HG03520 (cell line): Measurements from ENCODE around the gene XPO6.
"Not testable (repeated sequence)": the region's sequence is repeated elsewhere in the genome, so short reads cannot be mapped to it uniquely, and the experiment has no call there.

ENCODE experiments used
- ATAC-seq: cut with Tn5 transposase; IDR thresholded peaks from one replicate; pipeline ENCODE4 v1.9.1; 2021; ENCODE audit warnings: mild to moderate bottlenecking, moderate library complexity; ENCODE audit not compliant: unreplicated experiment

The XPO6 gene, protein sequence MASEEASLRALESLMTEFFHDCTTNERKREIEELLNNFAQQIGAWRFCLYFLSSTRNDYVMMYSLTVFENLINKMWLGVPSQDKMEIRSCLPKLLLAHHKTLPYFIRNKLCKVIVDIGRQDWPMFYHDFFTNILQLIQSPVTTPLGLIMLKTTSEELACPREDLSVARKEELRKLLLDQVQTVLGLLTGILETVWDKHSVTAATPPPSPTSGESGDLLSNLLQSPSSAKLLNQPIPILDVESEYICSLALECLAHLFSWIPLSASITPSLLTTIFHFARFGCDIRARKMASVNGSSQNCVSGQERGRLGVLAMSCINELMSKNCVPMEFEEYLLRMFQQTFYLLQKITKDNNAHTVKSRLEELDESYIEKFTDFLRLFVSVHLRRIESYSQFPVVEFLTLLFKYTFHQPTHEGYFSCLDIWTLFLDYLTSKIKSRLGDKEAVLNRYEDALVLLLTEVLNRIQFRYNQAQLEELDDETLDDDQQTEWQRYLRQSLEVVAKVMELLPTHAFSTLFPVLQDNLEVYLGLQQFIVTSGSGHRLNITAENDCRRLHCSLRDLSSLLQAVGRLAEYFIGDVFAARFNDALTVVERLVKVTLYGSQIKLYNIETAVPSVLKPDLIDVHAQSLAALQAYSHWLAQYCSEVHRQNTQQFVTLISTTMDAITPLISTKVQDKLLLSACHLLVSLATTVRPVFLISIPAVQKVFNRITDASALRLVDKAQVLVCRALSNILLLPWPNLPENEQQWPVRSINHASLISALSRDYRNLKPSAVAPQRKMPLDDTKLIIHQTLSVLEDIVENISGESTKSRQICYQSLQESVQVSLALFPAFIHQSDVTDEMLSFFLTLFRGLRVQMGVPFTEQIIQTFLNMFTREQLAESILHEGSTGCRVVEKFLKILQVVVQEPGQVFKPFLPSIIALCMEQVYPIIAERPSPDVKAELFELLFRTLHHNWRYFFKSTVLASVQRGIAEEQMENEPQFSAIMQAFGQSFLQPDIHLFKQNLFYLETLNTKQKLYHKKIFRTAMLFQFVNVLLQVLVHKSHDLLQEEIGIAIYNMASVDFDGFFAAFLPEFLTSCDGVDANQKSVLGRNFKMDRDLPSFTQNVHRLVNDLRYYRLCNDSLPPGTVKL

DNA sequence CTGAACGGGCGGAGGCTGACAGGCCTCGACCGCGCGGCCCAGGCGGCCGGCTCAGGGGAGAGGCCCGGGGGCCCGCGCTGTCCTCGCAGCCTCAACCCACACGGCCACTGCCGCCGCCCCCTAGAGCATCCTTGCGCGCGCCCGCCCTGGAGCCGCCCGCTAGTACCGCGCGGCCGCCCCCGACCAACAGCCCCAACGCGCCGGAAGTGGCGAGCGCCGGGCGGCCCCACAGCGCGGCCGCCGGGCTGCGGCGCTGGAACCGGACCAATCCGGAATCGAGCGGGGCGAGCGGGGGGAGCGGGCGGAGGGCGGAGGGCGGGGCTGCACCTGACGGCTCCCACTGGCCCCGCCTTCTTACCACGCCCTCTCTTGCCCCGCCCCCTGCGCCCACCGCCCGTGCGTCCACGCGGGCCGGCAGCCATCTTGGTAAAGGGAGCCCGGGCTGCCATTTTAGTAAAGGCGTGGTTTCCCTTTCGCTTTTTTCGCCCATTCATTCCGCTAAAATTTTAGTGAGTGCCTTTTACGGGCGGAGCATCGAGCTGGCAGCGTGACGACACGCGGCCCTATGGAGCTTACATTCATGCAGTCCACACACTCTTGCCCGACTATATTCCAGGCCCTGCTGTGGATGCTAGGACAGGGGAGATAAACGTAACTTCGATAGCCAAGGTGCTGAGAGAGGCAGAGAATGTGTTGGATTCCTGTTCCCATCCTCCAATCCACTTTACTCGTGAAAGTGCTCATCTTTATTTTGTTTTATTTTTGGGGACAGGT is at the start of gene XPO6:
TSS of gene XPO6 (minus strand) at position 208 of the 774 bp plus-strand sequence. CDS start 597 bp downstream, outside the sequence.
- peak; percentile 78 for ATAC-seq

DNA sequence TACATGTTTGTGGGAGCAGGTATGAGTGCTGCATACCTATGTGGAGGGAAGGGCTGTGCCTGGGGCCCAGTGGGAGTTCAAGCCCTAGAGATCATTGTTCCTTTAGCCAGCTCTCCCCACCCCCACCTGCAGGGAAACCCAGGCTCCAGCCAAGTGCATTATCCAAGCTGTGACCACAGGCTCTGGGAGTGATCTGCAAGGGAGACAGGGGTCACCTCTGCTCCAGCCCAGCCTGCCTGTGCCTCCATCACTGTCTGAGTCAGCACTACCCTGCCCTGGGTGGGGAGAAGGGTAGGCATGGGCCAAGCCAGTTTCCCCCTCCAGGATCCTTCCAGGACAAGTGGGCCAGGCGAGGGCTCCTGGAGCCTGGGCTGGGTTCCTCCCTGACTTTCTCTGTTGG is 48.4 kb upstream of the XPO6 start:
- no peak for ATAC-seq

DNA sequence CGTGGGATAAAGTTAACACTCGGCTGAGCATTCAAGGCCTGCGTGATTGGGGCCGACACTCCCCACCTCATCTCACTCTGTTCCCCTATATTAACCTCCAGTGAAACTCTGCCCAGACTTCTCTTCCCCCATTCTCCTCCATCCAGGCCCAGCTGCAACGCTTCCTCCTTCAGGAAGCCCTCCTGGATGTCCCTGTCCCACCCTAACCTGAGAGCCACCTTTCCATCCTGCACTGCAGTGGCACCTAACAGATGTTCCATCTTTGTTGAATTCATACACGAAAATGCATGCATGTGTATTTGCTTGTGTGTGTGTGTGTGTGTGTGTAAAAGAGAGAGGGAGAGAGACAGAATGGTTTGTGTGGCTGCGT is 48.0 kb upstream of the XPO6 start:
- no peak for ATAC-seq

DNA sequence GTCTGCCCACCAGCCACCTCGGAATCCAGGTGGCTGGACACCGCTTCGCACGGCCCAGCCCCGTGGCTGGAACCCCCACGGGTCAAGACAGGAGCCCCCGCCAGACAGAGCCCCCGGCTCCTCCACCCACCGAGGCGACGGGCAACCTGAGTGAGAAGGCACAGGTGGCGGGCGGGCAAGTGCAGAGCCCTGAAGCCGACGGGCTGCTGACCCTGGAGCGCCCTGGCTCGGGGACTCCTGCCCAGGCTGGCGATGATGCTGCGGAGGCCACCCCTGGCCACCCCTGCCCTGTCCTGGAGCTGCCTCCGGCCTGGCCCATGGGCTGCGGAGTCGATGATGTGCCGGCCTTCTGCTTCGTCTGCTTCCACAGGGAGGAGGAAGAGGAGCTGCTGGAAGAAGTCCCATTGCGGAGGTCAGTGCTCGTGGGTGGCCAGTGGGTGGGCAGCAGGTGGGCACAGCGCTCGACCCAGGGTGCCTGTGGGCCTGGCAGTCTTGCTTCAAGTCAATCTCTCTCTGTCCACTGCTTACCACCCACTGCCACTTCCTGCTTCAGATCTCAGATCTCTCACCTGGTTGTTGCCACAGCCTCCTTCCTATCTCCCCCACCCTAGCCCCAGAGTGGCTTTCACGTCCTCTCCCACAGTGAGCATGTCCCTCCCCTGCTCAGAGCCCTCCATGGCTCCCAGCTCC is 47.5 kb upstream of the XPO6 start:
- no peak for ATAC-seq

DNA sequence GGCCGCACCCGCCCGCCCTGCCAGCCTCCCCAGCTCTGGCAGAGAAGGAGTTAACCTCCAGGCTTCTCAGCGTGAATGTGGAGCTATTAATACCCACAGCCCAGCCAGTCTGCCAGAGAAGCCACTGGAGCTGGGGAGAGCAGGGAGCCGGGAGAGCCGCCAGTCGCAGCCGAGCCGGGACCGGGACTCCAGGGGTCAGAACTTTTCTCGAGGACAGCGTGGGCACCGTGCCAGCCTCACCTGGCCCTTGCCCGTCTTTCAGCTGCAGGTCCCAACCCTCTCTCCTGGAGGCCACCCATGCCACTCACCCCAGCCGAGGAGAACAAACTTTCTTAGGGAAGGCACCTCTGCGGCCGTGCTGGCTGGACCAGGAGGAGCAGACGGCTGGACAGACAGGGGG is 46.8 kb upstream of the XPO6 start:
- no peak for ATAC-seq

DNA sequence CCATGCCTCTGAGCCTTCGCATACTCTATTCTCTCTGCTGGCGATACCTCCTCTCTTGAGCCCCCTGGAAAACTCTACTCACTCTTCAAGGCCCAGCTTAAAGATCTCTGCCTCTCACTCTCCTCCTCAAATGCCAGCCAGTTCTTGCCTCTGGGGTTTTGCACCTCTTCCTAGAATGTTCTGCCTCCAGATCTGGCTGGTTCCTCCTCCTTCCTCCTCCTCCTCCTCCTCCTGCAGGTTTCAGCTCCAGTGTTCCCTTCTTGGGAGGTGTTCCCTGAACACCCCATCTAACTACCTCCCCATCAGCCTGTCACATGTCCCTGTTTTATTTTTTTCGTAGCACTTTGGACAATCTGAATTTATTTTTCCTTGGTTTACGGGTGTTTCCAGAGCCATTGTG is 45.5 kb upstream of the XPO6 start:
- no peak for ATAC-seq

DNA sequence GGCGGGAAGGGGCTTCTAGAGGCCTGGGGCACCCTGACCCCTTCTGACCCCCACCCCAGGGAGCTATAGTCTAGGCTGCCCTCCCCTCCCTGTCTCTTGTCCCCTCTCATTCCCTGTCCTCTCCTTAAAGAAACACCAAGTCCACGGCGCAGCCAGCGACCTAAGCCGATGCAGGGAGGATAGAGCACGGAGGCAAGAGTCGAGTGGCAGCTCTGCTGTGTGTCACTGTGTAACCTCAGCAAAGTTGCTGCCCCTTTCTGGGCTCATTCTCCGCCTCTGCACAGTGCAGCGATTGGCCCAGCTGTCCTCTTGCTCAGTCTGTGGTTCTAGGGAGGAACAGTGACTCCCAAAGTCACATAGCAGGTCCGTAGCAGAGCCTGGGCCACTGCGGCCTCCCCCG is 44.1 kb upstream of the XPO6 start:
- no peak for ATAC-seq

DNA sequence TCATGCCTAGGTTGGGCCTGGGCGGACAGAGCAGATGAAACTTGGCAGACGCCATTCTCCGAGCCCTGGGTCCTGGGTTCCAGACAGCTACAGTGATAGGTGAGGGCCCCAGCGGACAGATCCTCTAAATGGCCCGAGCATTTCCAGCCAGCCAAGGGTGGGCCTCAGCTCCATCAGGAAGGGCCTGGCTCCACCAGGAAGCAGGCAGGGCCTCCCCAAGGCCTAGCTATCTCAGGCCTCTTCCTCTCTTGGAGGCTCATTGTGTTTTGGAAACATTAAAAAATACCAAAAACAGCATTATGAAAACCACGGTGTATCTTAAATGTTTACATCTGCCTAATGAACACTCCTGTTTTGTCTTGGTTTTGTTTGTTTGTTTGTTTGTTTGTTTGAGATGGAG is 42.4 kb upstream of the XPO6 start:
- no peak for ATAC-seq

DNA sequence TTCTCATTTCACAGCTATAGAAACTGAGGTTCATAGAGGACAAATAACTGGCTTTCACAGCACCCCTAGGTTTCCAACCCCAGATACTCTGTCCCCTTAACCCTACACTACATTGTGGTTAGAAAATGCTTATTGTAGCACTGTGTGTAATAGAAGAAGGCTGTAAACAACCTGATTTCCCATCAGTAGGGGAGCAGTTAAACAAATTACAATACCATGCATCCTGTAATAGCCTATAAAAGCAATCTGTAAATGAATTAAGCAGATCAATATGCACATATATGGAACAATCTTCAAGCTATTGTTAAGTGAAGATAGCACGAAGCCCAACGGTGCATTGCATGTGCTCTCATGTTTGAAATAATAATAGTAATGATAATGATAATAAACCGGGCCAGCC is 39.2 kb upstream of the XPO6 start:
- ATAC-seq = no peak

DNA sequence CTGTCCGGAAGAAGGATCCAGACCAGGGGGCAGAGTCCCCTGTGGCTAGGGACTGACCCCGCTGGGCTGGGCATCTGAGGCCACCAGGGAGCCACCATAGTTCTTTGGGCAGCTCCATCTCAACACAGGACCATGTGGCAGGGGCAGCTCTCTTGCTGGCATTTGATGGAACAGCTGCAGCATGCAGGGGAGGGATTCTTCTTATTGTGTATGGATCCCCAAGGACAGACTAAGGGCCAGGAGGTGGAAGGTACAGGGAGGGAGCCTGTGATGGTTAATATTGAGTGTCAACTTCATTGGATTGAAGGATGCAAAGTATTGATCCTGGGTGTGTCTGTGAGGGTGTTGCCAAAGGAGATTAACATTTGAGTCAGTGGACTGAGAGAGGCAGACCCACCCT is 37.7 kb upstream of the XPO6 start:
- ATAC-seq = not testable (repeated sequence)

DNA sequence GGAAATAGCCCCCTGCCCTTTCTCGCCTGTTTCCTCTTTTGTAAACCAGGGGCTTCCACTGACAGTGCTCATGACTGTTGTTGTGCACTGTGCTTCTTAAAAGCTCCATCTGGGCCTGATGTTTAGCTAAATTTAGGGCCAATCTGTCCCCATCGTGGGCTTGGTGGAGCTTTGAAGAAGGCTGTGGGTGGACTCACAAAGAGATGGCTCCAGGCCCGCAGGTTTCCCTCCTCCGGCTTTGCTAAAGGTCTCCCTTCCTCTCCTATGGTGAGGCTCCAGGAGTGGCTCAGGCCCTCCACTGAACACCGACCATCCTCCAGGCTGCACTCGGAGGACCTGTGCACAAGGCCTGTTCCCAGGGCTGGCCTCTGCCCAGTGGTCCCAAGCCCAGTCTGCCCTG is 30.2 kb upstream of the XPO6 start:
- no peak for ATAC-seq

DNA sequence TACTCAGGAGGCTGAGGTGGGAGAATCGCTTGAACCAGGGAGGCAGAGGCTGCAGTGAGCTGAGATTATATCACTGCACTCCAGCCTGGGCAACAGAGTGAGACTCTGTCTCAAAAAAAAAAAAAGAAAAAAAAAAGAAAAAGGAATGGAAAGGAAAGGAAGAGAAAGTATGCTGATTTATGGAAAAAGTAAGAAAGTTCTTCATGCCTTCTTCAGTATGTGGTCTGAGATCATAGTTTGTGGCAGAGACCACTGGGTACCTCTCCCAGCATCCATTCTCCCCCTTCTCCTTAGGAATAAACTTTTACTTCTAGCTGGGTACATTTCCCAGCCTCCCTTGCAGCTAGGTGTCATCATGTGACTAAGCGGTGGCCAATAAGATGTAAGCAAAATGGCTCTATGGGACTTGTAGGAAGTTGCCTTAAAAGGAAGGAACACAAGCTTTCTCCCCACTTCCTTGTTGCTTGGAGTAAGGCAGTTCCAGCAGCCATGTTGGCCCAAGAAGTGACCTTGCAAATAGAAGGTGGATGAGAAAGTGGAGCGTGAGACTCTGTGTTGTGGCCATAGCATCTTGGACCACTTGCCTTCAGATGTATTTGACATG is 26.1 kb upstream of the XPO6 start:
- no peak for ATAC-seq

DNA sequence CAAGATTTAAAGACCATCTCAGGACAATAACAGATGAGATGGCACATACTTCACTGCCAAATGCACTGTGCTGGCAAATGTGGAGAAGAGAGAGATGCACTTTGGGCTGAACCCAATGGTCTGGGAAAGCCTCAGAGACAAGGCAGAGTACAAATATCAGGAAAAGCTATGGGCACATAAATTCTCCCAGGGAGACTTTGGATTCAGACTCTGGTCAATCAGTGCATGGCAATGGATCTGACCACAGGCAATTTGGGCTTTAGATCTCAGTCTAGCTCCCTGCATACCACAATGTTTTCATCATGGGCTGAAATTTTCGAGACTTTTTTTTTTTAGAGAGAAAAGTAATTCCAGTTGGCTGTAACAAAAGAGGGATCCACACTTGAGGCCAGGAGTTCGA is 20.0 kb upstream of the XPO6 start:
- no peak for ATAC-seq

DNA sequence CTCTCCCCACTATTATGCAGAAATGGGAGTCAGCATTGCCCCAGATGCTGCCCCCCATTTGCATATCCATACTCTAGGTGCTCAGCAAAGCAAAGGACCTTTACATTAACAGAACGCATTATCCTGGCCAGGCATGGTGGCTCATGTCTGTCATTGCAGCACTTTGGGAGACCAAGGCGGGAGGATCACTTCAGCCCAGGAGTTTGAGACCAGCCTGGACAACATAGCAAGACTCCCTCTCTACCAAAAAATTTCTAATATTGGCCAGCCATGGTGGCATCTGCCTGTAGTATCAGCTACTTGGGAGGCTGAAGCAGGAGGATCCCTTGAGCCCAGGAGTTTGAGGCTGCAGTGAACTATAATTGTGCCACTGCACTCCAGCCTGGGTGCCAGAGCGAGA is 12.1 kb upstream of the XPO6 start:
- not testable (repeated sequence) for ATAC-seq

DNA sequence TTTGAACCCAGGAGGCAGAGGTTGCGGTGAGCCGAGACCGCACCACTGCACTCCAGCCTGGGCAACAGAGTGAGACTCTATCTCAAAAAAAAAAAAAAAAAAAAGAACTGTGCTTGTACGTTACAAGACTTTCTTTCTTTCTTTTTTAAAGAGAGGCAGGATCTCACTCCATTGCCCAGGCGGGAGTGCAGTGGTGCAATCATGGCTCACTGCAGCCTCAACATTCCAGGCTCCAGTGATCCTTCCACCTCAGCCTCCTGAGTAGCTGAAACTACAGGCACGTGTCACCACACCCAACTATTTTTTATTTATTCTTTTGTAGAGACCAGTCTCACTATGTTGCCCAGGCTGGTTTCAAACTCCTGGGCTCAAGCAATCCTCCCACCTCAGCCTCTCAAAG is 8.0 kb upstream of the XPO6 start:
- not testable (repeated sequence) for ATAC-seq

DNA sequence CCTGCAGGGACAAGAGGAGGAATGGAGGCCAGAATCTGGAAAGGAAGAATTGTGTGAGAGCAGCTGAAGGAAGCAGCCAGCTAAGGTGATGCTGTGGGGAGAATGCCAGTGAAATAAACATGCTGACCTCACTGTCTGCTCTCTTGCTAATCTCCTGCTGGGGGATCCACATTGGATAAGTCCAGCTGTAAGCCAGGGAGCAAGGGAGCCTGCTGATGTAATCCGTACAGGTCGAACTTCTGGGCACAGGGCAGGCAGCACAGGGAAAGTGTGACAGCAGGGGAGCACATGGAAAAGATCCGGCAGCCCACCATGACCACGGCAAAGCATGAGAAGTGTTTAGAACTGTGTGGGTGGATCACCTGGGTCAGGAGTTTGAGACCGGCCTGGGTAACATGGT is 7.5 kb upstream of the XPO6 start:
- no peak for ATAC-seq

DNA sequence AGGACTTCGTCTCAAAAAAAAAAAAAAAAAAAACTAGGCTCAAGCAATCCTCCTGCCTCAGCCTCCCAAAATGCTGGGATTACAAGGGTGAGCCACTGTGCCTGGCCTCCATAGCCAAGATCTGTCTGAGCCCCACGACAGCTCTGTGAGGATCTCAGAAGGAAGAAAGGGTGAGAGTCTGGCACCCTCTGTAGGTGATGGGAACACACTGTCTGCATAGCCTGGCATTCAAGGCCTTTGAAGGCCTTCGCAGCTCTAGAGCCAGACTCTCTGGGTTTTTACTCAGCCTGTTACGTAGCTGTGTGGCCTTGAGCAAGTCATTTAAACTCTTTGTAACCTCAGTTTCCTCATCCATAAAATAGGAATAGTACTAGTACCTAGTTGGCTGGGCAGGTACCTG is 6.3 kb upstream of the XPO6 start:
- no peak for ATAC-seq

DNA sequence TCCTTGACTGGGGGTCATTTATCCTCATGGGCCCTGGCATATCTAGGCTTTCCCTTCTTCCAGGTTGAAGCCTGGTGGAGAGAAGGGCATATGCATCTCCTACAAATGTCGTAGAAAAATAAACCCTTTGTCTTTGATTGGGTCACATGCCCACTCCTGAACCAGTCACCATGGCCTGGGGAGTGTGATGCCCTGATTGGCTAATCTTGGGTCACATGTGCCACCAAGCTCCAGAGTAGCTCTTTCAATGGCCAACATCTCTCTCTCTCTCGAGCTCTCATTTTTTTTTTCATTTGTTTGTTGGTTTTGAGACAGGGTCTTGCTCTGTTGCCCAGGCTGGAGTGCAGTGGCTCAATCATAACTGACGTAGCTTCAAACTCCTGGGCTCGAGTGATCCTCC is 5.6 kb upstream of the XPO6 start:
- no peak for ATAC-seq

DNA sequence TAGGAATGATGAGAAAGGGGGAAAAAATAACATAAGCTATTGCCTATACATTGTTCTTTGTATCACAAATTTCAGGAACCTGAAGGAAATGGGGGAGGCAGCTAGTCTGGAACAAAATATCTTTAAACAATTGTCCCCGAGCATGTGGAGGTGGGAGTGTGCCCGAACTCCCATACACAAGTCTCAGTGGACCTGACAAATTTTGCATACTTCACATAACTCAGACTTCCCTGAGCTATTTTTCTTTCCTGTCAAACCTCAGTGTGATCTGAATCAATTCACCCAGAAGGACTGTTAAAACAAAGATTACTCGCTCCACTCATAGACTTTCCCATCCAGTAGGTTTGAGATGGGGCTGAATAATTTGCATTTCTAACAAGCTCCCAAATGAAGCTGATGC is 1.6 kb upstream of the XPO6 start:
- ATAC-seq = no peak

DNA sequence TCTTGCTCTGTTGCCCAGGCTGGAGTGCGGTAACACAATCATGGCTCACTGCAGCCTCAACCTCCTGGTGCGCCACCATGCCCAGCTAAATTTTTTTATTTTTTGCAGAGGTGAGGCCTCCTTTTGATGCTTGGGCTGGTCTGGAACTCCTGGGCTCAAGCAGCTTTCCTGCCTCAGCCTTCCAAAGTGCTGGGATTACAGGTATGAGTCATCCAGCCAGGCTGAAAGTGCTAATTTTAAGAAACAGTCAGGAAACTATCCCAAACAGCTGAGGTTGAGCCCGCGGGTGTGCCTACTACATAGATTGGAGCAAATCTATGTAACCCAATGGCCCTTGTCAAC is 738 bp upstream of the XPO6 start:
- ATAC-seq = no peak
